Ascending aorta (tissue), 2 donors: ENCODE measurements around the gene BAZ1B. TPM values are rescaled to one million over a fixed set of nuclear protein-coding genes. Genes with fewer than 3 reads are reported as not detected.

Experiments
- DNase-seq, 2 donors: peaks; one replicate each; pipeline ENCODE4 v3.0.0-alpha.2; 2019; ENCODE audit warnings: low spot score in 2 of 2
- H3K27ac ChIP-seq, 2 donors: fragments of 200-600 bp; sonication (generic); one replicate each; pipeline ENCODE4 v1.5.1; 2016 to 2017; ENCODE audit warnings: mild to moderate bottlenecking in 1 of 2
- H3K27me3 ChIP-seq: fragments of 200-600 bp; sonication (generic); one replicate; pipeline ENCODE4 v1.5.1; 2017
- H3K36me3 ChIP-seq, 2 donors: fragments of 200-600 bp; sonication (generic); one replicate each; pipeline ENCODE4 v1.5.1; 2016
- H3K4me1 ChIP-seq, 2 donors: fragments of 200-600 bp; sonication (generic); one replicate each; pipeline ENCODE4 v1.5.1; 2016 to 2017; ENCODE audit warnings: mild to moderate bottlenecking in 1 of 2
- H3K4me3 ChIP-seq, 2 donors: fragments of 200-600 bp; sonication (generic); one replicate each; pipeline ENCODE4 v1.5.1; 2016 to 2017; ENCODE audit warnings: mild to moderate bottlenecking in 1 of 2
- H3K9me3 ChIP-seq, 2 donors: fragments of 200-600 bp; sonication (generic); one replicate each; pipeline ENCODE4 v1.5.1; 2016
- CTCF ChIP-seq, 3 experiments: fragments of 200-600 bp in 2 of 3; fragments of 450-650 bp in 1 of 3; sonication (generic) in 2 of 3; IDR thresholded peaks; one replicate each; pipeline ENCODE4 v1.5.1; 2016 to 2019; ENCODE audit warnings: antibody characterized with exemption in 3 of 3, mild to moderate bottlenecking in 1 of 3, moderate library complexity in 1 of 3
- intact Hi-C: fragments of 100-400 bp; cut with DNase I; formaldehyde crosslinking; loops from one replicate; pipeline ENCODE4 v1.15.1; 2023
- total RNA-seq: library from RNA; depleted of rRNA; stranded (reverse); fragments of >200 nt; gene quantifications from one replicate; pipeline ENCODE4 v1.1.0, GENCODE V29; 2016

BAZ1B gene
- total RNA-seq, 1 donor from 2014 or later = 28.1 TPM

GRCh38 chr7:73429622-73430505 lies 92.2 kb downstream of the BAZ1B start:
- DNase-seq = no peak

DNA sequence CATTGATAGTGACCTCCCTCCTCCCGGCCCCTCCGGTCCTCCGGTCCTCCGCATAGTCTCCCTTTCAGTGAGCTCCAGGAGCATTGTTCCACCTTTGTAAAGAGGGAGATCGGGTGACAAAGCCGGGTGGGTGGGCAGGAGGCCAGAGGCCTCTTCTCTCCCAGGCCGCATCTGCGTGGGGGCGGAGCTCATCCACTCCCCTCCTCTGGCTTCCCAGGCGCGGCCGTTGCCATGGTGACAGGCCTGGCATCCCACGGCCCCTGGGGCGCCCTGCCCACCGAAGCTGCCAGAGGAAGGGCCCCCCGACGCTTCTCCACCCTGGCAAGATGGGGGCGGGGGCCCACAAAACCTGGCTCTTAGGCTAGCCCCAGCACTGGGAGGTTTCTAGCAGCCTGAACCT lies 92.9 kb downstream of the BAZ1B start:
- no peak for TF ChIP-seq CTCF (IDR thresholded peaks at IDR 0.05)
- no peaks in the 10 kb centered on the region for H3K36me3 ChIP-seq
- H3K9me3 ChIP-seq = no peaks in the 10 kb centered on the region
- H3K27ac ChIP-seq = no peak overlapping the region
- H3K27me3 ChIP-seq = no peaks in the 10 kb centered on the region
- no peak overlapping the region for H3K4me3 ChIP-seq
- intact Hi-C loops = no loop called here
- peaks cover 0 to 3% of the 10 kb centered on the region in 2 donors for H3K4me1 ChIP-seq
- DNase-seq = no peak

More at GRCh38 chr7:73429622-73430505, 92.2 kb downstream of the BAZ1B start:
- intact Hi-C loops = no loop called here
- Histone ChIP-seq H3K4me3 (no peak overlapping the region), H3K9me3 (no peaks in the 10 kb centered on the region), H3K36me3 (no peaks in the 10 kb centered on the region), H3K4me1 (peaks cover 0 to 3% of the 10 kb centered on the region in 2 donors), H3K27me3 (no peaks in the 10 kb centered on the region), H3K27ac (no peak overlapping the region)
- TF ChIP-seq CTCF (IDR thresholded peaks at IDR 0.05) = no peak

- Histone ChIP-seq H3K27me3 (no peaks in the 10 kb centered on the region), H3K4me1 (no peaks in the 10 kb centered on the region), H3K9me3 (no peaks in the 10 kb centered on the region), H3K27ac (no peak overlapping the region), H3K4me3 (no peak overlapping the region), H3K36me3 (no peaks in the 10 kb centered on the region)
- no peak for TF ChIP-seq CTCF (IDR thresholded peaks at IDR 0.05)
- intact Hi-C loops = no loop called here
- DNase-seq = no peak
These were observed 93.9 kb downstream of the BAZ1B start for GRCh38 chr7:73427902-73428787.

DNA sequence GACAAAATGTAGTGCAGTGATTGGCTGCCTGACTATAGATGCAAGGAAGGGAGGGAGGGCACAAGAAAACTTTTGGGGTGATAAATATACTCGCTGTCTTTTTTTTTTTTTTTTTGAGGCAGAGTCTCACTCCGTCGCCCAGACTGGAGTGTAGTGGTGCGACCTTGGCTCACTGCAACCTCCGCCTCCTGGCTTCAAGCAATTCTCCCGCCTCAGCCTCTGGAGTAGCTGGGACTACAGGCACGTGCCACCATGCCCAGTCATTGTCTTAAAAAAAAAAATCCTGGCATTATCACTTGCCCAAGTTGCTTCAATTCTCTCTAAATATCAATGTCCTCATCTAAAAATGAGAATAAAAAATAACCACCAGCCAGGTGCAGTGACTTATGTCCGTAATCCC lies 96.1 kb downstream of the BAZ1B start:
- intact Hi-C loops = no loop called here
- Histone ChIP-seq H3K27ac (no peak overlapping the region), H3K4me1 (no peaks in the 10 kb centered on the region), H3K4me3 (no peak overlapping the region), H3K36me3 (no peaks in the 10 kb centered on the region), H3K27me3 (no peaks in the 10 kb centered on the region), H3K9me3 (no peaks in the 10 kb centered on the region)
- no peak for TF ChIP-seq CTCF (IDR thresholded peaks at IDR 0.05)
- no peak for DNase-seq

GRCh38 chr7:73425356-73425983 lies 96.6 kb downstream of the BAZ1B start:
- no peak for TF ChIP-seq CTCF (IDR thresholded peaks at IDR 0.05)
- no peaks in the 10 kb centered on the region for H3K36me3 ChIP-seq
- H3K9me3 ChIP-seq = no peaks in the 10 kb centered on the region
- H3K27ac ChIP-seq = no peak overlapping the region
- no peak overlapping the region for H3K4me3 ChIP-seq
- no peaks in the 10 kb centered on the region for H3K27me3 ChIP-seq
- H3K4me1 ChIP-seq = no peaks in the 10 kb centered on the region
- DNase-seq = no peak
- intact Hi-C loops = no loop called here
